Stimulated activated CD4-positive, alpha-beta T cell treated with anti-CD3 and anti-CD28 coated beads, Interleukin-4, amount 100 ng/mL, for 48 hours (primary cell): ENCODE results near the gene PYROXD2.

Experiments
- DNase-seq, 2 donors: peaks; one replicate each; pipeline ENCODE4 v3.0.0-alpha.2; 2020; ENCODE audit warnings: low read depth in 2 of 2

The PYROXD2 gene

GRCh38 chr10:98414578-98414931 is 427 bp downstream of the PYROXD2 start:
- no peak for DNase-seq

- no peak for DNase-seq
These were observed 3.2 kb downstream of the PYROXD2 start for GRCh38 chr10:98411768-98412167.

- DNase-seq = no peak
These were observed 3.8 kb downstream of the PYROXD2 start for GRCh38 chr10:98411166-98411565.

- no peak for DNase-seq
These were observed 4.2 kb downstream of the PYROXD2 start for GRCh38 chr10:98410759-98411158.

GRCh38 chr10:98410135-98410743 is 4.7 kb downstream of the PYROXD2 start:
- no peak for DNase-seq

GRCh38 chr10:98408799-98409198 is 6.2 kb downstream of the PYROXD2 start:
- DNase-seq = no peak

- DNase-seq = no peak
These were observed 7.2 kb downstream of the PYROXD2 start for GRCh38 chr10:98407744-98408241.

GRCh38 chr10:98407017-98407743 is 7.8 kb downstream of the PYROXD2 start:
- no peak for DNase-seq

GRCh38 chr10:98405422-98405821 is 9.6 kb downstream of the PYROXD2 start:
- DNase-seq = no peak

- no peak for DNase-seq
These were observed 10.2 kb downstream of the PYROXD2 start for GRCh38 chr10:98404571-98405359.

GRCh38 chr10:98403812-98404504 is 11.0 kb downstream of the PYROXD2 start:
- no peak for DNase-seq

- no peak for DNase-seq
These were observed 11.9 kb downstream of the PYROXD2 start for GRCh38 chr10:98402931-98403718.

- DNase-seq = no peak
These were observed 12.5 kb downstream of the PYROXD2 start for GRCh38 chr10:98402478-98402877.

GRCh38 chr10:98400482-98400881 is 14.5 kb downstream of the PYROXD2 start:
- DNase-seq = no peak

GRCh38 chr10:98399784-98400183 is 15.2 kb downstream of the PYROXD2 start:
- DNase-seq = no peak

- DNase-seq = no peak
These were observed 17.8 kb downstream of the PYROXD2 start for GRCh38 chr10:98397089-98397600.

GRCh38 chr10:98396096-98397063 is 18.6 kb downstream of the PYROXD2 start:
- DNase-seq = no peak

- no peak for DNase-seq
These were observed 20.0 kb downstream of the PYROXD2 start for GRCh38 chr10:98394851-98395440.

- no peak for DNase-seq
These were observed 23.4 kb downstream of the PYROXD2 start for GRCh38 chr10:98391578-98391991.
